GM19043 (cell line): ENCODE results near the gene LIPM.
A peak's percentile ranks its signal among the peaks of the same experiment; 100 is the strongest.
"Not testable (repeated sequence)": the region's sequence is repeated elsewhere in the genome, so short reads cannot be mapped to it uniquely, and the experiment has no call there.

Experiments
- ATAC-seq: cut with Tn5 transposase; IDR thresholded peaks from one replicate; pipeline ENCODE4 v1.9.1; 2021; ENCODE audit warnings: low read depth; ENCODE audit not compliant: unreplicated experiment

Gene LIPM

GRCh38 chr10:88835910-88836221 is 33.3 kb downstream of the LIPM start:
- peak; percentile 25 for ATAC-seq

- ATAC-seq = not testable (repeated sequence)
Measured at GRCh38 chr10:88837632-88838031, 35.1 kb downstream of the LIPM start.

GRCh38 chr10:88838766-88839350 is 36.3 kb downstream of the LIPM start:
- ATAC-seq = no peak

GRCh38 chr10:88840104-88840503 is 37.6 kb downstream of the LIPM start:
- no peak for ATAC-seq

GRCh38 chr10:88840881-88841280 is 38.4 kb downstream of the LIPM start:
- ATAC-seq = no peak

- ATAC-seq = no peak
Measured at GRCh38 chr10:88841316-88842111, 39.0 kb downstream of the LIPM start.

- ATAC-seq = no peak
Measured at GRCh38 chr10:88843171-88843570, 40.6 kb downstream of the LIPM start.

- ATAC-seq = no peak
Measured at GRCh38 chr10:88848499-88848898, 46.0 kb downstream of the LIPM start.

- no peak for ATAC-seq
Measured at GRCh38 chr10:88849234-88849633, 46.7 kb downstream of the LIPM start.

GRCh38 chr10:88850712-88851111 is 48.2 kb downstream of the LIPM start:
- no peak for ATAC-seq

- no peak for ATAC-seq
Measured at GRCh38 chr10:88851706-88852105, 49.2 kb downstream of the LIPM start, which contains the start of gene ANKRD22. Gene ANKRD22, minus strand, starts transcription at chr10:88851844. Its CDS starts 237 bp downstream, at chr10:88851607.

- no peak for ATAC-seq
Measured at GRCh38 chr10:88852327-88852726, 49.8 kb downstream of the LIPM start.

GRCh38 chr10:88853155-88853881 is 50.8 kb downstream of the LIPM start:
- ATAC-seq = no peak

- ATAC-seq = no peak
Measured at GRCh38 chr10:88854684-88855083, 52.2 kb downstream of the LIPM start.

- ATAC-seq = no peak
Measured at GRCh38 chr10:88857831-88858230, 55.3 kb downstream of the LIPM start.

GRCh38 chr10:88858491-88858890 is 56.0 kb downstream of the LIPM start:
- no peak for ATAC-seq

- ATAC-seq = no peak
Measured at GRCh38 chr10:88861036-88861435, 58.5 kb downstream of the LIPM start.

GRCh38 chr10:88865281-88865876 is 62.8 kb downstream of the LIPM start:
- no peak for ATAC-seq

- ATAC-seq = no peak
Measured at GRCh38 chr10:88866454-88866853, 63.9 kb downstream of the LIPM start.

- no peak for ATAC-seq
Measured at GRCh38 chr10:88870089-88870488, 67.6 kb downstream of the LIPM start.
